AG04449 (cell line): Measurements from ENCODE around the gene EVA1C.

Experiments
- CTCF ChIA-PET: fragments of 350-600 bp; formaldehyde crosslinking; extraction: SDS; loops from one replicate; lab custom pipeline; 2021; ENCODE audit warnings: antibody characterized with exemption; lab: Yijun Ruan, JAX
- POLR2A ChIA-PET: fragments of 400-600, 350-600 bp; formaldehyde crosslinking; extraction: SDS; loops from one replicate; lab custom pipeline; 2020; ENCODE audit warnings: antibody characterized with exemption, inconsistent platforms; lab: Yijun Ruan, JAX
- DNase-seq: peaks from one replicate; pipeline ENCODE4 v3.0.0-alpha.2; 2010; ENCODE audit warnings: low read depth, low spot score
- H3K4me3 ChIP-seq: 2 replicates; pipeline ENCODE4 v1.5.1; 2011; ENCODE audit warnings: low read depth, mild to moderate bottlenecking, control low read depth, low read length
- TF ChIP-seq, protein P1 (sequence below): IDR thresholded peaks from one replicate; pipeline ENCODE4 v1.5.1; 2011; ENCODE audit warnings: mild to moderate bottlenecking, moderate library complexity, low read length, control low read depth, inconsistent platforms; ENCODE audit not compliant: insufficient read depth; ENCODE audit errors: missing control alignments

EVA1C gene

DNA sequence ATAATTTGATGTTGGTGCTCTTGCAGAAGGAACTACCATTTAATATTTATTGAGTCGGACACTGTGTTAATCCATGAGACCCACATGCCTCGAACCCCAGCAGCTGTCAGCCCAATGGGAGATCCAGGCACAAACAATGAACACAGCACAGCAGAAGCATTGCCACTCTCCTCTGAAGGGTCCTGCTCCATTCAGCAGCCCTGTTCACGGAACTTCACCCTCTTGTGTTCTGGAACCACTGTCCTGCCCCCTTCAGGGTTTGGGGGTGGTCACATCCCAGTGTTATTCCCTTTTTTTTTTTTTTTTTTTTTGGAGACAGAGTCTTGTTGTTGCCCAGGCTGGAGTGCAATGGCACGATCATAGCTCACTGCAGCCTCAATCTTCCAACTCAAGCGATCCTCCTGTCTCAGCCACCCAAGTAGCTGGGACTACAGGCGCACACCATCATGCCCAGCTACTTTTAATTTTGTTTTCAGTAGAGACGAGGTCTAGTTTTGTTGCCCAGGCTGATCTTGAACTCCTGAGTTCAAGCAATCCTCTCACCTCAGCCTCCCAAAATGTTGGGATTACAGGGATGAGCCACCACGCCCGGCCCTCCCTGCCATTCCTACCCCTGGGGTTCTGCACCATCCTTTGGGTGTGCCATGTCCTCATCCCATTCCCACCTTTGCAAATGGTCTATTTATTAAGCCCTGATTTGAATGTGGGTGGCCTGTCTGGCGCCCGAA lies 70.2 kb downstream of the EVA1C start:
- no peak for DNase-seq
- no peak overlapping the region for H3K4me3 ChIP-seq
- TF ChIP-seq, protein P1, sequence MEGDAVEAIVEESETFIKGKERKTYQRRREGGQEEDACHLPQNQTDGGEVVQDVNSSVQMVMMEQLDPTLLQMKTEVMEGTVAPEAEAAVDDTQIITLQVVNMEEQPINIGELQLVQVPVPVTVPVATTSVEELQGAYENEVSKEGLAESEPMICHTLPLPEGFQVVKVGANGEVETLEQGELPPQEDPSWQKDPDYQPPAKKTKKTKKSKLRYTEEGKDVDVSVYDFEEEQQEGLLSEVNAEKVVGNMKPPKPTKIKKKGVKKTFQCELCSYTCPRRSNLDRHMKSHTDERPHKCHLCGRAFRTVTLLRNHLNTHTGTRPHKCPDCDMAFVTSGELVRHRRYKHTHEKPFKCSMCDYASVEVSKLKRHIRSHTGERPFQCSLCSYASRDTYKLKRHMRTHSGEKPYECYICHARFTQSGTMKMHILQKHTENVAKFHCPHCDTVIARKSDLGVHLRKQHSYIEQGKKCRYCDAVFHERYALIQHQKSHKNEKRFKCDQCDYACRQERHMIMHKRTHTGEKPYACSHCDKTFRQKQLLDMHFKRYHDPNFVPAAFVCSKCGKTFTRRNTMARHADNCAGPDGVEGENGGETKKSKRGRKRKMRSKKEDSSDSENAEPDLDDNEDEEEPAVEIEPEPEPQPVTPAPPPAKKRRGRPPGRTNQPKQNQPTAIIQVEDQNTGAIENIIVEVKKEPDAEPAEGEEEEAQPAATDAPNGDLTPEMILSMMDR, result no peak
- CTCF ChIA-PET, result no interaction called here
- POLR2A ChIA-PET, result no interaction called here

DNA sequence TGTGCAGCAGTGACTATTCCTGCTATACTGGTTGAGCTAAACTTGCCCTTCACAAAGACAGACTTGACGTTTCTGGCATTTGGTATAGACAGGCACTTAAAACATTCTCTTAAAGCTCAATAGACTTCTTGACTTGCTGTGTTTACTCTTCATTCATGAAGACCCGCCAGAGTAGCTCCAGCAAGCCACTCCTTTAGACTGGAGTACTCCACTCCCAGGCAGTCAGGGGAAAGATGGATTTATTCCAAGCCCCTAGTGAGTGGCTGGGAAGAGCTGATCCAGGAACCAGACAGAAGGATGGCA lies 70.7 kb downstream of the EVA1C start:
- CTCF ChIA-PET, result no interaction called here
- TF ChIP-seq, protein P1, result no peak
- no peak overlapping the region for H3K4me3 ChIP-seq
- DNase-seq, result no peak
- POLR2A ChIA-PET, result no interaction called here

DNA sequence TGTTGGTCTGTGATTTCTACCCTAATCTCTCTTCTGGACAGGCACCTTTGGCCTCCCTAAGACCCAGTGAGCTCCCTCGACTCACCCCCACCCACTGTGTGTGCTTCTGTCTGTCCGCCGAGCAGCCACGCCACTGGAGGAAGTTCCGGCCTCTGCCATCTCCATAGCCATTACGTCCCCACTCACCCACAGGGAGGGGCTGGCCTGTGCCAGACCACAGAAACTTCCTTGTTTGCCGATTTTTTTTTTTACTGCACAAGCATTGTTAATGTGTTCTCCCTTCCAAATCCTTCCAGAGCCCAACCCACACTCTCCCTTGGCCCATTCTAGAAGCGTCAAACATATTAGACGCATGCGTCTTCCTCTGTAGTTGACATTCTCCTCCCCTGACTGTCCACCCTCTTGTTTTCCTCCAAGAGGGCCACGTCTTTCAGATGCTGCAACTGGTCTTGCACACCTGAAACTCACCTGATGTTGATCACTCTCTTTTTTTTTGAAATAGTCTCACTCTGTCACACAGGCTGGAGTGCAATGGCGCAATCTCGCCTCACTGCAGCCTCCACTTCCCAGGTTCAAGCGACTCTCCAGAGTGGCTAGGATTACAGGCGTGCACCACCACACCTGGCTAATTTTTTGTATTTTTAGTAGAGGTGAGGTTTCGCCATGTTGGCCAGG lies 72.3 kb downstream of the EVA1C start:
- TF ChIP-seq, protein P1, result no peak
- no peak for DNase-seq
- no peak overlapping the region for H3K4me3 ChIP-seq
- POLR2A ChIA-PET, result no interaction called here
- CTCF ChIA-PET, result interaction anchor here (1.2 kb wide), 1 partner anchor 81 kb away, joined by 3 read pairs; no protein-coding TSS in a partner anchor

DNA sequence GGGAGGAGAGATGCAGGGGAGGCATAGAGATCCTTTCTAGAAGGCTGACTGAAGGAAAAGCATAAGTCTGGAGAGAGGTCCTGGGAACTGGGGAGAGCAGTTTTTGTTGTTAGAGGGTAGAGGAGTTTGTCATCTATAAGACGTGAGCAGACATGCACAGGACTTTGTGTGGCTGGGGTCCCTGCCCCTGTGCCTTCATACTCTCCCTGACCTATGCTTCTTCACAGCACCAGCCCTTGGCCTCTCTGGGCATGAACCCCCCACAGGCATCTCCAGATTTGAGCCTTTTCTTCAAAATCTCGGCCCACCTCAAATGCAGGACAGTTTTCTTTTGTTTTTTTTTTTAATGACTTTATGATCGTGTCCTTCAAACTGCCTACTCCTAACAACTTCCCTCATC lies 79.9 kb downstream of the EVA1C start:
- TF ChIP-seq, protein P1, result no peak
- ChIA-PET POLR2A (no interaction called here), CTCF (no interaction called here)
- no peak overlapping the region for H3K4me3 ChIP-seq
- no peak for DNase-seq

DNA sequence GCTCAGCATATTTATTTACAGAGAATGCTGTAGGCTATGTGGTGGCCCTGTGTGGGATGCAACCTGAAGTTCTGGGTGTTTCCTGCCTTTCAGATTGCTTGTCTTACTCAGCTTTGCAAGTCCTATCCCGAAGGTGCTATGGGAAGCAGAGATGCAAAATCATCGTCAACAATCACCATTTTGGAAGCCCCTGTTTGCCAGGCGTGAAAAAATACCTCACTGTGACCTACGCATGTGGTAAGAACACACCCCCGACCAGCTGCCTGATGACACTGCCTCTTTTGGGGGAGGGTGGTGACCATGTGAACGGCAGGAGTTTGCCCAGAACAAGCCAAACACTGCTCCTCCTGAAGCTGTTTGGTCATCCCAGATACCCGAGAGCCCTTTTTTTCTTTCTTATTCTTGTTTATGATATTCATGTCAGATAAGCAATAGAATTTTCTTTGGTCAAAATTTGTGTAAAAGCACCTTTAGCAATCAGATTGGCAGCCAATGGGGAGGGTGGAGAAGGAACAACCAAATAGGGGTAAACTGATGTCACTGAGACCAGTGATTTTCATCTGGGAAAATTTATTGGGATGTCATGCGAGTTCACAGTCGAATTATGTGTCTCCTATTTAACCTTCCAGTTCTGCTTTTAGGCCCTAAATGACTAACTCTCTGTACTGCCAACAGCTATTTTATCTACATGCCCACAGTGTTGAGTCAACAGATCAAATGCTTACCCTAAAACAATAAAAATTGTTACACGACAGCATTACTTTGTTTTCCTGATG lies 82.6 kb downstream of the EVA1C start:
- peak; percentile 28 for DNase-seq
- ChIA-PET POLR2A (interaction anchor here (1.0 kb wide), 1 partner anchor 26 kb away, joined by 4 read pairs; no protein-coding TSS in a partner anchor), CTCF (no interaction called here)
- no peak overlapping the region for H3K4me3 ChIP-seq
- TF ChIP-seq, protein P1, result no peak

DNA sequence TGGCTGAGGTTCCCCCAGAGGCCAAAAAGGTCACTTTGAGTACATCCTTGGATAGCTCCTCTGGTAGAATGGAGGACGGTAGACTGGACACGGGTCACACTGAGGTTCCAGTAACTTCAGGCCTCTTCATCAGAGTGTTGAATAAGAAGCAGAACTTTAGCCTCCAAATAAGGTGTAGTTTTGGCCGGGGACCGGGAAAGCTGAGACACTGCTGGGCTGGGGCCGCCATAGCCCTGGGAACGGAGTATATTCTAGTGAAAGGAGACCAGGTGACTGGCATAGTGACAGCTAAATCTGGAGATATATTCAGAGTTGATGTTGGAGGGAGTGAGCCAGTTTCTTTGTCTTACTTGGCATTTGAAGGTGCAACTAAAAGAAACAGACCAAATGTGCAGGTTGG lies 84.1 kb downstream of the EVA1C start:
- H3K4me3 ChIP-seq, result no peak overlapping the region
- TF ChIP-seq, protein P1, result no peak
- DNase-seq, result no peak
- POLR2A ChIA-PET, result no interaction called here
- CTCF ChIA-PET, result interaction anchor here (0.9 to 1.1 kb wide), 2 partner anchors 66 to 104 kb away, joined by 3 read pairs; no protein-coding TSS in a partner anchor
